NCI-H2227 (cell line): ENCODE results near the gene HIPK2.

ENCODE experiments used
- DNase-seq: peaks from one replicate; lab custom pipeline; 2025; ENCODE audit not compliant: unreplicated experiment; lab: John Stamatoyannopoulos, UW

The HIPK2 gene

DNA sequence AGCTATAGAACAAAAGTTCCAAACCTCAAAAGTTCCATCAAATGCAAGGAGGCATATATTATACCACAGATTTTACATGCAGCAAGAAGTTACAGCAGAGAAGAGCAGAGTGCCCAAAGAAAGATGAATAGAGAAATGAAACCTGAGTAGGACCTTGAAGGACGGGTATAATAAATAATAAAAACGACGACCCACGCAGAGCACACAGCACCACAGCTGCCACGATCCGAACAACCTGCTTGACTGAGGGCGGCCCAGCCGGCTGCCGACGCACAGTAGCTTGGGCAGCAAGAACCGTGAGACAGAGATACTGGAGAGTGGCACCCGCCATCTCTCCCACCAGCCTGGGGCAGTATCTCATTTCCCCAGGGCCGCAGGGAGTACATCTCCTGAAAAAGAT lies 79.0 kb downstream of the HIPK2 start:
- no peak for DNase-seq

DNA sequence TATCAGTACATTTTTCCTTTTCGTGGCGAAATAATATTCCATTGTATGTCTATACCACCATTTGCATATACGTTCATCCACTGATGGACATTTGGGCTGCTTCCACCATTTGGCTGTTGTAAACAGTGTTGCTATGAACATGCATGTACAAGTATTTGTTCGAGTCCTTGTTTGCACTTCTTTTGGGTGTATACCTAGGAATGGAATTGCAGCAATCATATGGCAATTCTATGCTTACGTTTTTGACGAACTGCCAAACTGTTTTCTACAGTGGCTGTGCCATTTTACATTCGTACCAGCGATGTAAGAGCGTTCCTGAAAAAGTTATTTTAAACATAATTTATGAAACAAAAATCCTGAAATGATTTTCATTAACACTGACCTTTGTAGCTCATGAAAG lies 79.5 kb downstream of the HIPK2 start:
- DNase-seq: no peak

DNA sequence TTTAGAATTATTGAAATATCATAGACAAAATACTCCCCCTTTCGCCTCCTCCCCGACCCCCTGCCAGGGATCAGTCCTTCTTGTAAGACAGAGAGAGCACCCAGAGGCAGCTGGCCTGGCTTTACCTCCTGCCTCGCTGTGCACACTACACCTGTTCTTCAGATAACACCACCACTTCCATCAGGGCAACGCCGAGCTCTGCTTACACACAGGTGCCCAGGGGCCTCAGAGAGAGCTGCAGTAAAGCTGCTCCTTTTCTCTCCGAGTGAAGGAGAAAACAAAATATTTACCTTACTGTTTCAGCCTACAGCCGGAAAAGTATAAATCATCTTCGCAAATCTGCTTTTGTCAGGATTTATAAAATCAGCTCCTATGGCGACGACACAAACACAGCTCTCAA lies 80.7 kb downstream of the HIPK2 start:
- DNase-seq: no peak

DNA sequence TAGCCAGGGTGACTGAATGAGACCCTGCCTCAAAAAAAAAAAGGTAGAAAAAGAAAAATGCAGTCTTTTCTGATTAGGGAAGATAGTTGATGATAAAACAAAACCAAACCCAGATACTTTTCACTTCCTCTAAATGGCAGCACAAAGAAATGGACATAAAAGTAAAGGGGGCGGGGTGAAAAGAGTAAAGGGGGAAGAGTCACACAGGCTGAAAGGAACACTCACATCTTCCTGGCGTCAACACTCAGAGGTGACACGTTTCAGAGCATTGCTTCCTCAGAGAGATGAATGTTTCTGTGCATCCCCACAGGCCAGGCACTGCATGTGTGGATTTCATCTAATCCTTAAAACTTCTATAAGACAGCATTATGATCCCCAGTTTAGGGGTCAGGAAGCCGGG lies 81.2 kb downstream of the HIPK2 start:
- DNase-seq: no peak

DNA sequence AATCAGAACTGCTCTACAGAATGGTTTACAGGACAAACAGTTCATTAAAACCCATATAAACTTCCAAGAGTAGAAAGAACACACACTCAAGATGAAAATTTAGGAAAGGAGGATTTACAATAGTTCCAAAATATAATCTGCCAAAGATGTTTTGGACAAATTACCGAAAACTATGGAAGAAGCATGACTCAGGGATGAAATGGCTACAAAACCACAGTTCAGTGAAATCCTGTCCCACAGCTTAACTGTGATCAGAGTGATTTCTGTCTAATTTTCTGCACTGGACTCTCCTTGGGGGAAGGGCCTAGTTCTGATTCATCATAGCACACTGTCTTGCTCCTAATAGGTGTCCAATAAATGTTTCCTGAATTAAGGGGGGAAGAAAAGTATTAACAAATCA lies 82.2 kb downstream of the HIPK2 start:
- DNase-seq: no peak

DNA sequence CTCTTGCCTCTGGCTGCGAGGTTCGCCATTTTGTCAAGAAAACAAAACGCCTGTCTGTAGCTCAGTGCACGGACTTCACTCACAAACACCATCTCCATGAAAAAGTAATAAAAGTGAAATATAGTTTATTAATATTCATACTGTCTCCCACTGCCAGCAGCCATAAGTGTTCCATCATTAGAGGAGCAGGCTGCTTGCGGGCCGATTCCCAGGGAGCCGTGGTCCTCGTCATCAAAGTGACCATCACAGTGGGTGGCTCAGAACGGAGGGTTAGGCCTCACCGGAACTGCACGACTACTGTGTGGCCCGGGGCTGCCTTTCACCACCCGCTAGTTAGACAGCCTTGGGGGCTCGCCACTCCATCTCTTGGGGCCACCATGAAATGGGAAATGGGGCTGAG lies 82.7 kb downstream of the HIPK2 start:
- DNase-seq: no peak

DNA sequence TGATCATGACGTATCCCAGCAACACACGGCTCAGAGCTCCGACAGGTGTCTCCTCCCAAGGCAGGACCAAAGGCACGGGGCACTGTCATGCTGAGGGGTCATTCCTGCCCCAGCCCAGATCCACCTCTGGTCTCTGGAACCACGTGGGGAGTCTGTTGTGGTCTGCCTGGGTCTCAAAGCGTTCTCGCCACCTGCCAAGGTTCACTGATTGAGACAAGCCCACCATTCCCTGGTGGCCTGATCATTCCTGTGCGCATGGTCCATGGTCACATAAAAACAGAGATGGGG lies 83.5 kb downstream of the HIPK2 start:
- no peak for DNase-seq

DNA sequence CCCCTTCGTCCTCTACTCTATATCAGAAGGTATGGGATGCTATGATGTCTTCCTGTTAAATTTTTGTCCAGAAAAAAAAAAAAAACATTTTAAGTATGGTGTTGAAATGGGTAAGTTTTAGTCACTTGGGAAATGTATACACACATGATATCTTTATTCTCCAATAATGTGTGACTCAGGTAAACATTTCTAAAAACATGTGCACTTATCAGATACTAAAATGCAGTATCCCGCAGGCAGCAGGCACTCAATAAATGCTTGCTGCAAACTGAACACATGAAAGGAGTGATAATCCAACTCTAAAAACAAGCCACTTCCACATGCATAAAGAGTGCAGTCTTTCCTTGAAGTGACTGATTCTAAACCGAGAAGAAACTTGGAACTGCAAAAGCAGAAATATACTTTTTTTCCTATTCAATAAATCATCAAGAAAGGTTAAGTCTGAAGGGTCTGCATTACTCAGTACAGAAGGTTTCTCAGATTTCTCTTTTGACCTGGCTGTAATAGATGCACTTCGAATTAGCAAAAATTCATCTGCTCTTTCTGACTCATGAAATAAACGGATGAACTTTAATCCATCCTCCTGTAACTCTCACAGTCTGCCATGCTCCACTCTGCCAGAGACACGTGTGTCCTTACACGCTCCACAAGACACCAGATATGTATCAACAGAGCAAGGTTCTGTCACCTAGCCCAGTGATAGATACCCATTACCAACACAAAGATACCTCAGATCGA lies 84.0 kb downstream of the HIPK2 start:
- no peak for DNase-seq

DNA sequence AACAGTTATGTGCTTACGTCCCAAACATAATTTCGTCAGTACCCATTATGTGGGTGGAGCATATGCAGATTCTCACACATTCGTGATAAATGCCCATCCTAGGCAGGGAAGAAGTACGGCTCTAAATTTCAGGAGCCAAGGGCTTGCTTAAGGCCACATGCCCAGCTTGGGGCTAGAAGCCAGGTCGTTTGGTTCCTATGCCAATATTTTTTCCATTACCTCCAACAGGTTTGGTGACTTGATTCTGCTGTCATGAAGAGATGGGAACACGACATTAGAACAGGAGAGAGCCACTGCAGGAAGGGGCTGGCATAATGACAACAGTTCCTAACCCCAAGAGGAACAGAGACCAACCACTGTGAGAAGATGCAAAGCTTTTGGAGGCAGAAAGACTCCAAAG lies 85.1 kb downstream of the HIPK2 start:
- no peak for DNase-seq

DNA sequence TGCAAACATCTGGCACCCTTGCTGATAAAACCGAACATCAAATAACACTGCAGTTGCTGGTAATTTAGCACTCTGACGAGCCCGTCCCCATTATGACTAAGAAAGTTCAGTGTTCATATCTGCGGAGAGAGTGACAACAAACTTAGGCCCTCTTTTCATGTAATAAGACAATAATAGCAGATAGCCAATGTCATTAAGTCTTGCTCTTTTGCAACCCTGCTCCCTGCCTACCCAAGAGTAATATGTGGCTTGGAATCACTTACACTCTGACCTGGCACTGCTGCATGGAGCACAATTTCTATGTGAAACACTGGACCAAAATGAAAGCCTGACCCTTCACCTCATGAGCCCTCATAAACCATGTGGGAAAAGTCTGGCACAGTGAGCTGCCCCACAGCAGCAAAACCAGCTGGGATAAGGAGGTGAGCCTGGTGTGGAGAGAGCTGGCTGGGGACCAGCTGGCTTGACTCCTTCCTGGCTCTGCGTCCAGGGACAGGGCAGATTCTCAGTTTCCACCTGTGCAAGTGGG lies 86.5 kb downstream of the HIPK2 start:
- no peak for DNase-seq

DNA sequence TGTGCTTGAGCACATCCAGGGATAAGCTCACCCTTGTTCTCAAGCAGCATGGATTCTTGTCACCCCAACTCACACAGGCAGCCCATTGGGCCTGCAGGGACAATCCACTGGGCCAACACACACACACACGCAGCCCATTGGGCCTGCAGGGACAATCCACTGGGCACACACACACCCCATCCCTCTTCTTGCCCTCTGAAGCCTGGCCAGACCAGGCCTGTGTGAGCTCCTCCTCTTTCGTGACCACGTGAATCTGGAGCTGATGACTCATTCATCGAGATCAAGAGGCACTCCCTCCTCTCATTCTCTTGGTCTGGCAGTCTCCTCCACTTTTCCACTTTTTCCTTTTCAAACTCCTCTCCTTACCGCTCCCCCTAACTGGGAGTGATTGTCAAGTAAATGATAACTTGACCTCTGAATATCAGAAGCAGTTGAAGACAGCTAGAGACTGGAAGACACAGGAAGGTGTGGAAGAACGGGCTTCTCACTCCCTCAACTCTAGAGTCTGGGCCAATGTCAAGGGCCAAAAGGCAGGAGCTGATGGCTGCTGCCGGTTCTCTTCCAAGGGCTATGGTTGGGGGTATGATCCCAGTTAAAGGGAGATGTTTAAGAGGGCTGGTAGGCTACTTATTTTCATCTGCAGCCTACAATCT lies 89.7 kb downstream of the HIPK2 start:
- DNase-seq: no peak

DNA sequence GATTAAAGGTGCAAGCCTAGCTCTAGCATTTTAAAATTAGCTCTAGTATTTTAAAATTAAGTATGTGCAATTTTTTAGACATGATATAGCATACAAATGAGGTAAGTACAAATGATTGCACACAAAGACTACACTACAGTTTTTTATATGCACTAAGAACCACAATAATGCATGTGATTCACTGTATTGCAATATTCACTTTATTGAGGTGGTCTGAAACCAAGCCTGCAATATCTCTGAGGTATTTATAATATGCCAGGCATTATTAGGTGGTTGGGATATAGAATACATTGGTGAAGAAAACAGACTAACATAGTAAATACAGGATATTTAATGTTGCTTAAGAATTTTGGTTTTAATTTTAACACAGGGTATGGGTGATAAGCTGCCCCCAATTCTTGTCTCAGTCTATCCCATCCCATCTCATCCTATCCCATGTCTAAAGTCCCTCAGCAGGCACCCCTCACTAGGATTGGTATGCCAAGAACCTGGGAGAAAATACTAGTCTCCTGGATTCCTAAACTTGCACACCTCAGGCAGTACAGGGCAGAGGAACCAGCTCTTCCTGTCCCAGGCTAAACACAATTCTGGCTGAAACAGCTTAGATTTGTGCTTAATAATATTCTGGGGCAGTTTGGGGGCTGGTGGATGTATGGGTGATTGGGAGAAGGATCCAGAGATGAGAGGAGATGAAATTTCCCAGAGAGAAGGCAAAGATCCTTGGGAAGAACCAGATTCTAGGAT lies 90.4 kb downstream of the HIPK2 start:
- no peak for DNase-seq

DNA sequence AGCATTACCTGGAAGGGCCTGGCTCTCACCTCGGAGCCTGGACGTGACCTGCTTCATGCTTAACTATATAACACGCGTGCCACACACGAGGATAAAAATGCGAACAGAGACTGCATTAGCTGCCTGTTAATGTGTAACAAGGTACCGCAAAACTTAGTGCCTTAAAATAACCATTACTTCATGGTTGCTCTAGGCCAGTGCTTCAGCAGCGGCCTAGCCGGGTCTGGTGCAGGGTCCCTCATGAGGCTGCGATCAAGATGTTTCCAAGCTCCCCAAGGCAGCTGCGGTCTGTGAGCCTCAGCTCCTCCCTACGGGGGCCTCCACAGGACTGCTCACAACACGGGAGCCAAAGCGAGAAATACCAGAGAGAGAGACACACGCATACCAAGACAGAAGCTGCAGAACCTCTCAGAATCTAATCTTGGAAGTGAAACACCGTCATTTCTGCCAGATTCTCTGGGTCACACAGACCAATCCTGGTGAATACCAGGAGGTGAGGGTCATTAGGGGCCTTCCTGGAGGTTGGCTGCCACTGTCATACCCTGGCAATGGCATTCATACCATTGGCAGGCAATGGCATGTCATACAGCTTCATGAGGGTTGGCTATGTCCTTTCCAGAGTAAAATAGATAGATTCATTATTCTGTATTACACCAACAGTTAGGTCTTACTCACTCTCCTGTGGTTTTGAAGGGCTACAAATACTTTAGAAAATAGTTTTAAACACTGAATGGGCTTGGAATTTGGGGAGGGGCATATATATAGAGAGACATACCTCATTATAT lies 94.5 kb downstream of the HIPK2 start:
- no peak for DNase-seq

DNA sequence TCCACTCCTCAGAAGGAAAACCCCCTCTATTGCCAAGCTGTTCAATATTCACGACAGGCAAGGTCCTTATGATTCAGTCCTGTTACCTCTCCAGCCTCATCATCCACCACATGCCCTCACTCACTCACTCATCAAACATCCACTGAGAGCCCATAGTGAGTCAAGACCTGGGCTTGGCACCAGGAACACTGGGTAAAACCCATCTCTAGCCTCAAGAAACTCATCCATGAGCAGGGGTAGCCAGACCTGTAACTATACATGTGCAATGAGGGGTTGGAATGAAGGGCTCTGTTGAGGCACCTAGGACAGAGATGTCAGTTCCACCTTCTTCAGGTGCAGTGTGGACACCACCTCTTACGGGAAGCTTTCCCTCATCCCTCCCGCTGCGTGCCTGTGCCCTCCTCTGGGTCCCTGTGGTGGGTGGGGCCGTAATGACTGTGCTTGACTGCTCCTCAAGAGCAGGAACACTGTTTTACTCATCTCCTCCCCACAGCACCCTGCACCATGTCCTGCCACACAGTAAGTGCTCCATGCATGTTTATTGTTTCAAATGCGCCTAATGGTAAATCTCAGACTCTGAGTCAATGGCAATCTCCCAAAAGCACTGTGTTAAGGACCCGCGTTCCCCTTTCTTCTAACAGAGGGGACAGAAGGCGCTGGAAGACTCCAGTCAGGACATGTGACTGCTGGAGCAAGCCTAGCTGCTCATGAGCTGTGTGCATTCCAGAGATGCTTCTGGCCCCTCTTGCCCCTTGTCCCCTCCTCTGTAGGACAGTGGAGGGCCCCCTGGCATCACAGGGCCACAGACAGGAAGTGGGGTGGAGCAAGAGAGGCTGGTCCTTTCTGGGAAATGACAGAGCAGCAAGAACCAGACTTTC lies 95.4 kb downstream of the HIPK2 start:
- DNase-seq: no peak

DNA sequence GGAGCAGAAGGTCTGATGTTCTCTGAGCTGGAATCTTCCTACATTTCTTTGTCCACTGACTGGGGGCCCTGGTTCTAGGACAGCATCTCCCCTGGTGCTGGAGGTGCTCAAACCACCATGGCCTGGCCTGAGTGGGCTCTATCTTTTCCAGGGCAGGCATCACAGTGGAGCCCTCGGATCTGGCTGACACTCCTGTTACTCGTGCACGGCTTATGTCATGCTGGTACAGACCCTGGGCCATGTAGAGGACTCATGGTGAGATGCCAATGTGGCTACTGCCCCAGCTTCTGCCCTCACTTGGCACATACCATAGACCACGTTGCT lies 96.0 kb downstream of the HIPK2 start:
- DNase-seq: no peak

DNA sequence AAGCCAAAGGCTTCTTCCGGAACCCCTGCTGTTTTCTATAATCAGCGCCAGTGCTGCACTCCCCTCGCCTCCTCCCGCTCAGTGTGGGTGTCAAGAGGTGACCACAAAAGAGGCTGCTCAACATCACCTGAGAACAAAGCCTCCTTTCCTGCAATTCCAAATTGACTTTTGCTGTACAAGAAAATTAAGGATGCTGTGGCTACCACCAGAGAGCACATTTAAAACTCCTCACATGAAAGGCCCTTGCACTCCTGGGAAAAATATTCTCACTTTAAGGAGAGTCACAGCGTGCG lies 96.4 kb downstream of the HIPK2 start:
- peak; percentile 60 for DNase-seq

DNA sequence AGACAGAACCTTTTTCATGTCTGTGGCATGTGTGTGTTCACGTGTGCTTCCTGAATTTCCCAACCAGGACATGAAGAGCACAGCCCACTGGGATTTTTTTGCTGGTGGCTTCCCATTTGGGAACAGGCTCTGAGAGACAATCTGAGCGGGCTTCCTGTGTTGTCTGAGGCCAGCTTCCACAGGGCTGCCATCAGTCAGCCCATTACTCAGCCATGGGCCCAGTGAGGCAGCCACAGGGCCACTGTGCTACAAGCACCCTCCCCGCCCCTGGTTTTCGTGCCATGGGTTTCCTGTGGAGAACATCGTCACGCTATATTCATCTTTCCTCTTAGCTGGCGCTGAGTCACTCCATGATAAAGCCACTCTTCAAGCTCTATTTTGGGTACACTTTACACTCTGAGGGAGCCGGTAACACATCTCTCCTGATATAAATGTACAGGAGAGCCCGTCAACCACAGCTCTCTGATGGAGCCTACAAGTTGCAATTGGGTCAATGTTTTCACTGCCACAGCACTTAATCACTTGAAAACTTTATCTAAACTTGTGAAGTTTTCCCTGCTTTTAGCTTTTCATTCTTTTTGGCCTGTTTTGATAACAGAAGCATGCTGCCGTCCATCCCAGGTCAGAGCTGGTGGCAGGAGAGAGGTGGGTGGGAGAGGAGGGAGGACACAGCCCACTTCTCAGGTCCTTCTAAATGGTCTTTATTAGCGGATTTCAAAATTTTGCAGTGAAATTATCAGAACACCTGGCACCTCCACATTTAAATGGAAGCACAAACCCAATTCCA lies 96.9 kb downstream of the HIPK2 start:
- no peak for DNase-seq

DNA sequence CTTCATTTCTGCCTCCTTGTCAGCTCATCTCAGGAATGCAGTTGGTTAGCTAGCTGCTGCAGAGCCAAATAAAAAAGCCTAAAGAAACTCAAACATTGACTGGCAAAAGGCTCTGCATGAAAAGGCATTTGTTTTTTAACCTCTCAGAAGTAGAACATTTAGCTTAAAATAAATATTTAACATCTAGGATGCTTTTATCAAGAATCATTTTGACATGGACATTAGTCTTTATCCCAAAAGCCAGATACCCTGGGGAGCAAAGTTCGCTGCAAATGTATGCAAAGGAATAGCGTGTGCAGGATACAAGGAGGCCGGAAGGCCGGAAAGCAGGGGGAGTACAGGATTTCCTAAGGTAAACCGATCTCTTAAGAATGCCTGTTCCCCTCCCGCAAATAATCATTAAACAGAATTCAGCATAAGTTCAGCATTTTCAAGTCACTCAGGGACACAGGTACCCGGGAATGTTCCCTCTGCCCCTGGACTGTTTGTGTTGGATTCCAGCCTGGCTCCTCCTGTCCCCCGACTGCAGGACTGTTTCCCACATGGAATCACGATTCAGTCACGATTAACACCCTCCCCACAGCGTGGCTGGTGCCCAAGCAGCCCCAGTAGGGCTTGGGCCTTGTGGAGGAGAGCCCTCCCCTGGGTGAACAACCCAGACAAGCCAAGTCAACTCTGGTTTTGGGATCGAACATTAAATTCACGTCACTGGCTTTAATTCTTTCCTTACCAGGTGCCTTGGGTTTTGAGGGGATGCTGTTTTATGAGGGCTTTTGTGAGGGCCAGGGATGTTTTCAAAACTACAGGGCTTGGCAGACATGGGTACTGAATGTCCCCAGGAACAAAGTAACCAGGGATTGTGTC lies 97.8 kb downstream of the HIPK2 start:
- DNase-seq: no peak

DNA sequence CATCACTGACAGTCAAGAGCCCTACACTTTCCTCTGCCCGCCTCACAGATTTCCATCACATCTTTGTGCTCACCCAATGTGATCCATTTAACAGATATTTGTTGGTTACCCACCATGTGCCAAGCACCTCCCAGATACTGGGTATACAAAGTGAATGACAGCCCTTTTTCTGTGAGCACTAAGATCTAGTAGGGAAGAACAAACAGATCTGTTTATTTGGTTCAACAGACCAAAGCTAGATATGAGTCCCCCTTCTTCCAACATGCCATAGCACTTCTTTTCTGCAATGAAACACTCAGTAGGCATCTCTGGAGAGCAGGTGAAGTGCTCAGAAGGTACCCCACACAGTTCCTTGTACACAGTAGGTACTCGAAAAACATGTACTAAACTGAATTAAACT lies 101.4 kb downstream of the HIPK2 start:
- no peak for DNase-seq
